Keratinocyte (primary cell): ENCODE results near the gene KMT2B. TPM values are rescaled to one million over a fixed set of nuclear protein-coding genes. Genes with fewer than 3 reads are reported as not detected.

Experiments used
- DNase-seq: peaks from one replicate; pipeline ENCODE4 v3.0.0-alpha.2; 2011; ENCODE audit warnings: low read depth, missing footprints, low spot score
- FAIRE-seq: peaks from 2 replicates; lab custom pipeline; 2011; peaks lifted over from hg19 to GRCh38; lab: Jason Lieb, UNC
- H2AFZ ChIP-seq: 2 replicates; pipeline ENCODE4 v1.6.0; 2012; ENCODE audit warnings: low read length, control low read depth, inconsistent platforms; ENCODE audit not compliant: control insufficient read depth
- H3K27ac ChIP-seq: 2 replicates; pipeline ENCODE4 v1.5.1; 2011; ENCODE audit warnings: low read length; ENCODE audit not compliant: control insufficient read depth, insufficient read depth
- H3K27me3 ChIP-seq: 3 replicates; pipeline ENCODE4 v1.6.0; 2011; ENCODE audit warnings: low read length; ENCODE audit not compliant: control insufficient read depth, insufficient read depth; ENCODE audit errors: extremely low read depth
- H3K36me3 ChIP-seq, 2 experiments: 2 replicates in 1 of 2; 3 replicates in 1 of 2; pipeline ENCODE4 v1.5.1; 2011; ENCODE audit warnings: low read length in 2 of 2, mild to moderate bottlenecking in 1 of 2; ENCODE audit not compliant: control insufficient read depth in 2 of 2, insufficient read depth in 2 of 2; ENCODE audit errors: extremely low read depth in 1 of 2
- H3K4me1 ChIP-seq: 3 replicates; pipeline ENCODE4 v1.5.1; 2011; ENCODE audit warnings: low read length; ENCODE audit not compliant: control insufficient read depth, insufficient read depth; ENCODE audit errors: extremely low read depth
- H3K4me2 ChIP-seq: 3 replicates; pipeline ENCODE4 v1.6.0; 2011; ENCODE audit warnings: low read depth, low read length; ENCODE audit not compliant: control insufficient read depth, insufficient read depth; ENCODE audit errors: extremely low read depth
- H3K4me3 ChIP-seq, 3 experiments: fragments of 200-600 bp in 1 of 3; sonication (generic) in 1 of 3; 2 replicates in 2 of 3; 3 replicates in 1 of 3; pipeline ENCODE4 v1.5.1; 2011 to 2016; ENCODE audit warnings: low read length in 3 of 3, mild to moderate bottlenecking in 3 of 3, control low read depth in 2 of 3, inconsistent platforms in 1 of 3, low read depth in 1 of 3, mixed read lengths in 1 of 3, mixed run types in 1 of 3, moderate library complexity in 1 of 3; ENCODE audit not compliant: control insufficient read depth in 2 of 3, insufficient read depth in 2 of 3; ENCODE audit errors: extremely low read depth in 1 of 3
- H3K79me2 ChIP-seq: 2 replicates; pipeline ENCODE4 v1.6.0; 2012; ENCODE audit warnings: low read length; ENCODE audit not compliant: control insufficient read depth, insufficient read depth
- H3K9ac ChIP-seq: 3 replicates; pipeline ENCODE4 v1.6.0; 2011; ENCODE audit warnings: low read length; ENCODE audit not compliant: control insufficient read depth, insufficient read depth; ENCODE audit errors: extremely low read depth
- H3K9me1 ChIP-seq: 3 replicates; pipeline ENCODE4 v1.6.0; 2011; ENCODE audit warnings: low read length; ENCODE audit not compliant: control insufficient read depth, insufficient read depth; ENCODE audit errors: extremely low read depth
- H3K9me3 ChIP-seq: 2 replicates; pipeline ENCODE4 v1.5.1; 2012; ENCODE audit warnings: low read depth, low read length; ENCODE audit not compliant: control insufficient read depth
- H4K20me1 ChIP-seq: 3 replicates; pipeline ENCODE4 v1.6.0; 2011; ENCODE audit warnings: low read length; ENCODE audit not compliant: control insufficient read depth, insufficient read depth; ENCODE audit errors: extremely low read depth
- EZH2 ChIP-seq: IDR thresholded peaks from one replicate; pipeline ENCODE4 v1.6.1; 2012; ENCODE audit warnings: inconsistent platforms, mild to moderate bottlenecking, low read length, moderate library complexity
- dilution Hi-C: fragments of 300-500 bp; cut with MboI; formaldehyde crosslinking; loops from one replicate; pipeline ENCODE4 v1.7.0; 2020; ENCODE audit warnings: low sequenced_read_pairs; ENCODE audit not compliant: extremely low pct_ligation_motif_present
- polyA plus RNA-seq, 5 experiments: library from polyadenylated mRNA; depleted of rRNA in 3 of 5; stranded (reverse) in 3 of 5; stranded (forward) in 1 of 5; unstranded in 1 of 5; fragments of >200 nt; gene quantifications; 1 replicate in 1 of 5; 2 replicates in 3 of 5; 3 replicates in 1 of 5; pipeline versions ENCODE4 v1.2.1 to v1.2.3, GENCODE V29; 2011 to 2012; ENCODE audit warnings: missing spikeins in 2 of 5, low read depth in 1 of 5, low replicate concordance in 1 of 5
- TF ChIP-seq, protein P1 (sequence below), 3 experiments: IDR thresholded peaks in 1 of 3; conservative IDR thresholded peaks in 1 of 3; optimal IDR thresholded peaks in 1 of 3; 2 replicates in 2 of 3; 3 replicates in 1 of 3; pipeline versions ENCODE3 to v1.5.1; 2011; ENCODE audit warnings: low read length in 3 of 3, mild to moderate bottlenecking in 3 of 3, moderate library complexity in 2 of 3, control low read depth in 1 of 3, inconsistent platforms in 1 of 3; ENCODE audit not compliant: insufficient read depth in 2 of 3; ENCODE audit errors: extremely low read depth in 1 of 3

Gene KMT2B
- polyA plus RNA-seq, 1 donor (not counting 4 experiments of a cell fraction or from before 2014, with no cell fraction given) = 7.7 TPM

DNA sequence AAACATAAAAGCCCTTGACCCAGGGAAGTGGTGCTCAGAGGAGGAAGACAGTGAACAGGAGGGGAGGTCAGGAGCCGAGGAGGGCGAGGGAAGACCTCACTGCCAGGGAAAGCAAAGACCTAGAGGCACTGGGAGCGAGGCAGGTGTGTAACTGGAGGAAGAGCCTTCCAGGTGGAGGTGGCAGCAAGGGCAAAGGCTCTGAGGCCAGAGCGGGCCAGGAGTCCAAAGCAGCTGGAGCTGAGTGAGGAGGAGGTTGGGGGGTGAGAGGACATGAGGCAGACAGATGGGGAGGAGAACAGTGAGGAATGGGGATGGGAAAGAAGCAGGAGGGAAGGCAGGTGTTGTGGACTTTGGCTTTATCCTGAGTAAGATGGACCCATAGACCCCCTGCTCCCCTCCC lies 47.8 kb upstream of the KMT2B start:
- peaks cover 10% of the 10 kb centered on the region for H3K27me3 ChIP-seq
- H3K4me3 ChIP-seq = no peak overlapping the region
- no peak for DNase-seq
- H3K79me2 ChIP-seq = no peaks in the 10 kb centered on the region
- no peaks in the 10 kb centered on the region for H3K9me3 ChIP-seq
- no peak overlapping the region for H3K27ac ChIP-seq
- no peak overlapping the region for H3K9ac ChIP-seq
- no peak for FAIRE-seq
- H3K4me1 ChIP-seq = peaks cover 7% of the 10 kb centered on the region
- H4K20me1 ChIP-seq = no peaks in the 10 kb centered on the region
- H3K9me1 ChIP-seq = no peaks in the 10 kb centered on the region
- no peak overlapping the region for H2AFZ ChIP-seq
- H3K36me3 ChIP-seq = no peaks in the 10 kb centered on the region
- TF ChIP-seq EZH2 = no peak
- dilution Hi-C loops = no loop called here
- no peak overlapping the region for H3K4me2 ChIP-seq

- Histone ChIP-seq H3K9ac (no peak overlapping the region), H3K79me2 (no peaks in the 10 kb centered on the region), H2AFZ (no peak overlapping the region), H3K27ac (no peak overlapping the region), H3K27me3 (peaks cover 13% of the 10 kb centered on the region), H3K9me1 (no peaks in the 10 kb centered on the region), H4K20me1 (no peaks in the 10 kb centered on the region), H3K36me3 (no peaks in the 10 kb centered on the region), H3K4me2 (no peak overlapping the region), H3K9me3 (no peaks in the 10 kb centered on the region), H3K4me1 (peaks cover 7% of the 10 kb centered on the region), H3K4me3 (no peak overlapping the region)
- DNase-seq (no peak), FAIRE-seq (no peak)
- dilution Hi-C loops = no loop called here
- TF ChIP-seq EZH2 = no peak
- TF ChIP-seq, protein P1, sequence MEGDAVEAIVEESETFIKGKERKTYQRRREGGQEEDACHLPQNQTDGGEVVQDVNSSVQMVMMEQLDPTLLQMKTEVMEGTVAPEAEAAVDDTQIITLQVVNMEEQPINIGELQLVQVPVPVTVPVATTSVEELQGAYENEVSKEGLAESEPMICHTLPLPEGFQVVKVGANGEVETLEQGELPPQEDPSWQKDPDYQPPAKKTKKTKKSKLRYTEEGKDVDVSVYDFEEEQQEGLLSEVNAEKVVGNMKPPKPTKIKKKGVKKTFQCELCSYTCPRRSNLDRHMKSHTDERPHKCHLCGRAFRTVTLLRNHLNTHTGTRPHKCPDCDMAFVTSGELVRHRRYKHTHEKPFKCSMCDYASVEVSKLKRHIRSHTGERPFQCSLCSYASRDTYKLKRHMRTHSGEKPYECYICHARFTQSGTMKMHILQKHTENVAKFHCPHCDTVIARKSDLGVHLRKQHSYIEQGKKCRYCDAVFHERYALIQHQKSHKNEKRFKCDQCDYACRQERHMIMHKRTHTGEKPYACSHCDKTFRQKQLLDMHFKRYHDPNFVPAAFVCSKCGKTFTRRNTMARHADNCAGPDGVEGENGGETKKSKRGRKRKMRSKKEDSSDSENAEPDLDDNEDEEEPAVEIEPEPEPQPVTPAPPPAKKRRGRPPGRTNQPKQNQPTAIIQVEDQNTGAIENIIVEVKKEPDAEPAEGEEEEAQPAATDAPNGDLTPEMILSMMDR (optimal IDR thresholded peaks at IDR 0.05 in 1 of 3, IDR thresholded peaks at IDR 0.05 in 1 of 3, conservative IDR thresholded peaks at IDR 0.05 in 1 of 3; ENCODE audit: extremely low read depth in 1 of 3, insufficient read depth in 2 of 3, low read length in 3 of 3) = no peak
Observed at GRCh38 chr19:35670686-35671085, 47.1 kb upstream of the KMT2B start.

DNA sequence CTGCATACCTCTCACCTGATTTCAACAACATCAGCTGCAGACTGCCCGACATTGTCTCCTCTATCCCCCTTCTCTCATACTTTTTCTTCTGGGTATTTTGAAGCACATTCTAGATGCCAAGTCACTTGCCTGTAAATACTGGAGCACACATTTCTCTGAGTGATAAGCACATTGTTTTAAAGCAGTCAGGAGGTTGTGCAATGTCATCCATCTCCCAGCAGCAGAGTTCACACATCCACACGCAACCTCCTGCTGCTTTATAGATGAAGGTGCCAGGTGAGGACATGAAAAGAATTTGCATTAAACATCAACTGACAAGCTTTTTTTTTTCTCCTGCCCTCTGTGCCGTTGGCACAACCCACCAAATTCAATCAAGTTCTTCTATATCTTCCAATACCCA lies 46.0 kb upstream of the KMT2B start:
- dilution Hi-C loops = no loop called here
- no peaks in the 10 kb centered on the region for H3K9me3 ChIP-seq
- H2AFZ ChIP-seq = no peak overlapping the region
- peaks cover 7% of the 10 kb centered on the region for H3K4me1 ChIP-seq
- H3K79me2 ChIP-seq = no peaks in the 10 kb centered on the region
- no peaks in the 10 kb centered on the region for H3K9me1 ChIP-seq
- no peak overlapping the region for H3K9ac ChIP-seq
- TF ChIP-seq, protein P1 (optimal IDR thresholded peaks at IDR 0.05 in 1 of 3, IDR thresholded peaks at IDR 0.05 in 1 of 3, conservative IDR thresholded peaks at IDR 0.05 in 1 of 3; ENCODE audit: extremely low read depth in 1 of 3, insufficient read depth in 2 of 3, low read length in 3 of 3) = no peak
- TF ChIP-seq EZH2 = no peak
- H4K20me1 ChIP-seq = no peaks in the 10 kb centered on the region
- no peak overlapping the region for H3K4me3 ChIP-seq
- FAIRE-seq = no peak
- no peak for DNase-seq
- H3K27me3 ChIP-seq = peaks cover 14% of the 10 kb centered on the region
- H3K27ac ChIP-seq = no peak overlapping the region
- H3K4me2 ChIP-seq = no peak overlapping the region
- no peaks in the 10 kb centered on the region for H3K36me3 ChIP-seq
